ENCODE measurements around the gene MTURN. TPM values are rescaled to one million over a fixed set of nuclear protein-coding genes. Genes with fewer than 3 reads are reported as not detected.
A peak's percentile ranks its signal among the peaks of the same experiment; 100 is the strongest.

The MTURN gene
- total and polyA plus RNA-seq, 2 donors from 2014 or later = 54.7 to 80.1 TPM

DNA sequence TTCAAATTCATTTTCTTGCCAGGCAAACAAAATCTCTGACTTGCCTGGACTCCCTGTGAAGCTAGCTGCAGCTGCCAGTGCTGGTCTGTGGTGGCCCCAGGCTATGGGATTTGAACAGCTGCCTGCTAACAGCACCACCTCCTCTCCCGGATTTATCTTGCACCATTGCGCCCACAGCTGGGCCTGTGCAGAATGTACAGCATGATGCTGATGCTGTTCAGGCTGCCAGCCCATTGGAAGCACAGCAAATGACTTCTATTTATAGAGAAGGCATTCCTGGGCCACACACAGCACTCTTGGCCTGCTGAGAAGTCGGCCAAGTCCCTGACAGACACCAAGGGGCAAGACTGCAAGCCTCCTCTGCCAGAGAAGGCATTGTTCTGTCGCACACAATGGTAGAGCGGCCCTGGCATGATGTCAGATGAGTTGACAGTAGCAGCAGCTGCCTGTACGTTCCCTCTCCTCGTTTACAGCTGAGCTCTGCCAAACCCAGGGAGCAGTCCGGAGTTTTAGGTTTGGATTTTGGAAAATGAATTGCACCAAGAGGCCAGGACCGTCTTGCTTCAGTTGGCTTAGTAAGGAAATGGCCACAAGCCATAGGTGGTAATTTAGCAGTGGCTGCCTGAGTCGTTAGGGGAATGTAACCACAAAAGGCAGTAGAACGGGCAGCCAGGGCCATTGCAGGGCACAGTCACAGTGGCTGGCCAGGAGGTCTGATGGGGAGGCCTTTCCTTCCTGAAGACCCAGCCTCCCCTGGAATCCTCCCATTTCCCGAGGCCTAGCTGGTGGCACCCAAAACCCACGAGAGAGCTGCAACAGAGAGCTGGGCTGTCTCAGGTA lies 38.5 kb downstream of the MTURN start:
- no peak for FAIRE-seq

DNA sequence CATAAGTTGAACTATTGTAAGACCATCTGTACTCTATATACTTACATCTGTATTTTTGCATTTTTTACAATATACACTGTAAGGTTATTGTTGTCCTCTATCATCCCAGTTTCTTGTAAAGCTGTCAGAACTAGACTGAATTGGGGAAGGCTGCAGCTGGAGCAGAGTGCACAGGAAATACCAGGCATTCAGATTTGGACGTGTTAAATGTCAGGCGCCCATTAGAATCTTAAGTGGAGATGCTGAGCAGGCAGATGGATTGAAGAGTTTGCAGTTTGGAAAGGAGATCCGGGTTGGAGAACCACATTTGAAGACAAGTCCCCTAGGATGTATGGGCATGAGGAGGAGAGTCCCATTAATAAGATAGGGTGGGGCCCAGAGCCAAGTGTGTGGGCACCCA lies 40.4 kb downstream of the MTURN start:
- DNase-seq = peak in 1 of 5 donors; percentile 57
- FAIRE-seq = no peak
- peaks cover 0 to 47% (median 33%) of the 10 kb centered on the region in 3 donors for H3K4me1 ChIP-seq (ENCODE audit: control insufficient read depth in 2 of 3, insufficient read depth in 2 of 3, low read depth in 1 of 3, low read length in 3 of 3)
- TF ChIP-seq, protein P1, sequence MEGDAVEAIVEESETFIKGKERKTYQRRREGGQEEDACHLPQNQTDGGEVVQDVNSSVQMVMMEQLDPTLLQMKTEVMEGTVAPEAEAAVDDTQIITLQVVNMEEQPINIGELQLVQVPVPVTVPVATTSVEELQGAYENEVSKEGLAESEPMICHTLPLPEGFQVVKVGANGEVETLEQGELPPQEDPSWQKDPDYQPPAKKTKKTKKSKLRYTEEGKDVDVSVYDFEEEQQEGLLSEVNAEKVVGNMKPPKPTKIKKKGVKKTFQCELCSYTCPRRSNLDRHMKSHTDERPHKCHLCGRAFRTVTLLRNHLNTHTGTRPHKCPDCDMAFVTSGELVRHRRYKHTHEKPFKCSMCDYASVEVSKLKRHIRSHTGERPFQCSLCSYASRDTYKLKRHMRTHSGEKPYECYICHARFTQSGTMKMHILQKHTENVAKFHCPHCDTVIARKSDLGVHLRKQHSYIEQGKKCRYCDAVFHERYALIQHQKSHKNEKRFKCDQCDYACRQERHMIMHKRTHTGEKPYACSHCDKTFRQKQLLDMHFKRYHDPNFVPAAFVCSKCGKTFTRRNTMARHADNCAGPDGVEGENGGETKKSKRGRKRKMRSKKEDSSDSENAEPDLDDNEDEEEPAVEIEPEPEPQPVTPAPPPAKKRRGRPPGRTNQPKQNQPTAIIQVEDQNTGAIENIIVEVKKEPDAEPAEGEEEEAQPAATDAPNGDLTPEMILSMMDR (IDR thresholded peaks at IDR 0.05; ENCODE audit: borderline replicate concordance, extremely low read depth, insufficient read depth) = no peak
- no peak overlapping the region for H3K27ac ChIP-seq (ENCODE audit: low read depth in 2 of 2, low read length in 2 of 2)
- no peak overlapping the region for H3K4me3 ChIP-seq (ENCODE audit: low read length in 3 of 3)
- intact Hi-C loops (cut with DNase I) = no loop called here
- H3K9me3 ChIP-seq (ENCODE audit: control insufficient read depth in 2 of 3, insufficient read depth in 1 of 3, low read length in 3 of 3) = no peaks in the 10 kb centered on the region
- no peak overlapping the region for H3K9ac ChIP-seq (ENCODE audit: low read length in 3 of 3)
- no peaks in the 10 kb centered on the region for H3K27me3 ChIP-seq (ENCODE audit: control insufficient read depth, insufficient read depth, low read length)
- no peaks in the 10 kb centered on the region for H3K36me3 ChIP-seq (ENCODE audit: control insufficient read depth in 2 of 3, insufficient read depth in 3 of 3, low read length in 3 of 3)

More for the DNA sequence above, 38.5 kb downstream of the MTURN start:
- no peaks in the 10 kb centered on the region for H3K36me3 ChIP-seq (ENCODE audit: control insufficient read depth in 2 of 3, insufficient read depth in 3 of 3, low read length in 3 of 3)
- H3K9ac ChIP-seq (ENCODE audit: low read length in 3 of 3) = peak overlapping the region in 1 of 3 donors; percentile 27
- intact Hi-C loops (cut with DNase I) = no loop called here
- H3K27ac ChIP-seq (ENCODE audit: low read depth in 2 of 2, low read length in 2 of 2) = peak overlapping the region; percentile 72 to 82
- peaks cover 0 to 37% (median 32%) of the 10 kb centered on the region in 3 donors for H3K4me1 ChIP-seq (ENCODE audit: control insufficient read depth in 2 of 3, insufficient read depth in 2 of 3, low read depth in 1 of 3, low read length in 3 of 3)
- TF ChIP-seq, protein P1 (IDR thresholded peaks at IDR 0.05; ENCODE audit: borderline replicate concordance, extremely low read depth, insufficient read depth) = peak; percentile 21
- H3K4me3 ChIP-seq (ENCODE audit: low read length in 3 of 3) = no peak overlapping the region
- no peaks in the 10 kb centered on the region for H3K27me3 ChIP-seq (ENCODE audit: control insufficient read depth, insufficient read depth, low read length)
- H3K9me3 ChIP-seq (ENCODE audit: control insufficient read depth in 2 of 3, insufficient read depth in 1 of 3, low read length in 3 of 3) = no peaks in the 10 kb centered on the region
- DNase-seq = peak; percentile 53 to 90 (median 66)

DNA sequence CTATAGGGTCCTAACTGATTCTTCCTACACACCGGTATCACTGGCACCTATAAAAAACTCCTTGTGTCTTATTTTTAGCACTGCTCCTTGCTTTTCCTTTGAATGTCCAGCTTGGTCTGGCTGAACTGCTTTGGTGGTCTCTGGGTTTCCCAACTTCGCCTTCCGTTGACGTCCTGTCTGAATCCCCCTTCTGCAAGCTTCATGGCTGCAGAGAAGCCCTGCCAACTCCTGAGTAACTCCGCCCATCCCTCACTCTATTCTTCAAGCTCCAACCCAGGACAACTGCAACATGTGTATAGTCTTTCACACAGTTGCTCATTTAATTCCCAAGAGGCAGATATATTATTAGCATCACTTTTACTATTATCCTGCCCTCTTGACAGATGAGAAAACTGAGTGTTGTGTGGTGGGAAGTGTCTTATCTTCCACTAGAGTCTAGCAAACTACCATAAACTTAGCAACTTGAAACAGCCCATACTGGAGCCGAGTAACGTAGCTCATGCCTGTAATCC lies 40.9 kb downstream of the MTURN start:
- no peak overlapping the region for H3K9ac ChIP-seq (ENCODE audit: low read length in 3 of 3)
- no peak overlapping the region for H3K4me3 ChIP-seq (ENCODE audit: low read length in 3 of 3)
- FAIRE-seq = no peak
- H3K27ac ChIP-seq (ENCODE audit: low read depth in 2 of 2, low read length in 2 of 2) = no peak overlapping the region
- no peak for DNase-seq
- peaks cover 0 to 51% (median 33%) of the 10 kb centered on the region in 3 donors for H3K4me1 ChIP-seq (ENCODE audit: control insufficient read depth in 2 of 3, insufficient read depth in 2 of 3, low read depth in 1 of 3, low read length in 3 of 3)
- TF ChIP-seq, protein P1 (IDR thresholded peaks at IDR 0.05; ENCODE audit: borderline replicate concordance, extremely low read depth, insufficient read depth) = no peak
- no peaks in the 10 kb centered on the region for H3K9me3 ChIP-seq (ENCODE audit: control insufficient read depth in 2 of 3, insufficient read depth in 1 of 3, low read length in 3 of 3)
- H3K36me3 ChIP-seq (ENCODE audit: control insufficient read depth in 2 of 3, insufficient read depth in 3 of 3, low read length in 3 of 3) = no peaks in the 10 kb centered on the region
- no peaks in the 10 kb centered on the region for H3K27me3 ChIP-seq (ENCODE audit: control insufficient read depth, insufficient read depth, low read length)
- intact Hi-C loops (cut with DNase I) = no loop called here

All from kidney (tissue), 14 donors.